BE2C (cell line): ENCODE data around the gene CDK6.

Source experiments
- DNase-seq: peaks from one replicate; pipeline ENCODE4 v3.0.0-alpha.2; 2020
- H3K27me3 ChIP-seq: fragments of 250-450 bp; sonication (Bioruptor Pico); 2 replicates; pipeline ENCODE4 v1.5.1; 2020; ENCODE audit warnings: mild to moderate bottlenecking
- H3K36me3 ChIP-seq: fragments of 250-450 bp; sonication (Bioruptor Pico); 2 replicates; pipeline ENCODE4 v1.5.1; 2020; ENCODE audit warnings: mild to moderate bottlenecking
- H3K4me1 ChIP-seq: fragments of 250-450 bp; sonication (Bioruptor Pico); 2 replicates; pipeline ENCODE4 v1.5.1; 2020
- H3K4me3 ChIP-seq: 2 replicates; pipeline ENCODE4 v1.5.1; 2011; ENCODE audit warnings: low read depth, low read length
- H3K9me3 ChIP-seq: fragments of 250-450 bp; sonication (Bioruptor Pico); 2 replicates; pipeline ENCODE4 v1.5.1; 2020
- TF ChIP-seq, protein P1 (sequence below): IDR thresholded peaks from 2 replicates; pipeline ENCODE4 v1.5.1; 2012; ENCODE audit warnings: mild to moderate bottlenecking, low read depth, low read length

The CDK6 gene

DNA sequence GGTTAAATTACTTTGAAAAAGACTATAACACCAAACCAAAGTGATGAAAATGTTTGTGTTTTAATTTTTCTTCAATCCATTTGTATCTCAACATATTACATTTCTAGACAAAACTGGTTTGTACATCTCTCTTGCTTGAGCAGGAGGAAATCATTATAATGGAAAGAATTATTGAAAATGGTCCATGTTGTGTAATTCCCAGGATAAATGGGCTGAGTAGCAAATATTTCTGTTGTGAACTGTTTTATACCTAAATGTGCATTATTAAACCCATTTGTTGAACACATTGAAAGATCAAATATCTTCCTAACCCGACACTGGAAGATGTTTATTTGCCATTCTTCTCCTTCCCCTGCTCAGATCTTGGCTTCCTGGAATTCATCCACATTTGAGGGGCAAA lies 14.1 kb upstream of the CDK6 start:
- Histone ChIP-seq H3K4me1 (no peaks in the 10 kb centered on the region), H3K36me3 (no peaks in the 10 kb centered on the region), H3K9me3 (no peaks in the 10 kb centered on the region), H3K27me3 (peaks cover 88% of the 10 kb centered on the region), H3K4me3 (no peak overlapping the region)
- DNase-seq = no peak
- TF ChIP-seq, protein P1, sequence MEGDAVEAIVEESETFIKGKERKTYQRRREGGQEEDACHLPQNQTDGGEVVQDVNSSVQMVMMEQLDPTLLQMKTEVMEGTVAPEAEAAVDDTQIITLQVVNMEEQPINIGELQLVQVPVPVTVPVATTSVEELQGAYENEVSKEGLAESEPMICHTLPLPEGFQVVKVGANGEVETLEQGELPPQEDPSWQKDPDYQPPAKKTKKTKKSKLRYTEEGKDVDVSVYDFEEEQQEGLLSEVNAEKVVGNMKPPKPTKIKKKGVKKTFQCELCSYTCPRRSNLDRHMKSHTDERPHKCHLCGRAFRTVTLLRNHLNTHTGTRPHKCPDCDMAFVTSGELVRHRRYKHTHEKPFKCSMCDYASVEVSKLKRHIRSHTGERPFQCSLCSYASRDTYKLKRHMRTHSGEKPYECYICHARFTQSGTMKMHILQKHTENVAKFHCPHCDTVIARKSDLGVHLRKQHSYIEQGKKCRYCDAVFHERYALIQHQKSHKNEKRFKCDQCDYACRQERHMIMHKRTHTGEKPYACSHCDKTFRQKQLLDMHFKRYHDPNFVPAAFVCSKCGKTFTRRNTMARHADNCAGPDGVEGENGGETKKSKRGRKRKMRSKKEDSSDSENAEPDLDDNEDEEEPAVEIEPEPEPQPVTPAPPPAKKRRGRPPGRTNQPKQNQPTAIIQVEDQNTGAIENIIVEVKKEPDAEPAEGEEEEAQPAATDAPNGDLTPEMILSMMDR = no peak

DNA sequence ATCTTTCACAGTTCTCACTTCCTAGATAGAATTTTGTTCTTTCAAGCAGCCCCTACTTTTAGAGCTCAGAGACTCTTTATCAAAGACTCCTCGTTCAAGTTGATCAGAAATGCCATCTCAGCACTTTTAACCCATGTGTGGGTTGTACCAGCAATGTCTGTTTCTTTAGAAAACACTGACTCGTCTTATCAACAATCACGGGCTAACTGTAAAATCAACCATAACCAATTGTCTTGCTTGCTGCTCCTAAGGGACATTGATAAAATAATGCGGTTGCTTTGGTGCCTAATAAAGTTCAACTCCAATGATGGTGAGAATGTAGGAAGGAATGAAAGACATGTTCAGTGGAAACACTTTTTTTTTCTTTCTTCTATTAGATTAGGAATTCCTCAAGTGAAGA lies 12.9 kb upstream of the CDK6 start:
- TF ChIP-seq, protein P1 = no peak
- H3K4me1 ChIP-seq = no peaks in the 10 kb centered on the region
- no peak for DNase-seq
- peaks cover 88% of the 10 kb centered on the region for H3K27me3 ChIP-seq
- H3K4me3 ChIP-seq = no peak overlapping the region
- H3K36me3 ChIP-seq = no peaks in the 10 kb centered on the region
- no peaks in the 10 kb centered on the region for H3K9me3 ChIP-seq

DNA sequence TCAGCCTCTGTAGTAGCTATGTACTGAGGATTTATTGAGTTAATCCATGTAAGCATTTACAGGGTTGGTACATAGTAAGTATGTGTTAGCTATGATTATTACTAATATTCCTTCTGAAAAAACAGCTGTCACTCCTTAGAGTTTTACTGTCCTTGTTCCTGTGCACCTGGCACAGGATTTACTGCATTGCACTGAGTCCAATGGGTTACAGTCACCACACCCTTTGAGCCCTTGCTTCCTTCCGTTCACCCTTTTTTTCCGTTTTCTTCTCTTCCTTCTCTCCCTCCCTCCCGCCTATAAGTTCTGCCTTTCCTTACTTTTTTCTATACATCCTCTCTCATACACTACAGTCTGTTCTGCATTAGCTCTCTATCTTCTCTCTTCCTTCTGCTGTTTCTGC lies 12.5 kb upstream of the CDK6 start:
- H3K27me3 ChIP-seq = peaks cover 83% of the 10 kb centered on the region
- H3K36me3 ChIP-seq = no peaks in the 10 kb centered on the region
- H3K9me3 ChIP-seq = no peaks in the 10 kb centered on the region
- TF ChIP-seq, protein P1 = no peak
- DNase-seq = no peak
- no peaks in the 10 kb centered on the region for H3K4me1 ChIP-seq
- no peak overlapping the region for H3K4me3 ChIP-seq

DNA sequence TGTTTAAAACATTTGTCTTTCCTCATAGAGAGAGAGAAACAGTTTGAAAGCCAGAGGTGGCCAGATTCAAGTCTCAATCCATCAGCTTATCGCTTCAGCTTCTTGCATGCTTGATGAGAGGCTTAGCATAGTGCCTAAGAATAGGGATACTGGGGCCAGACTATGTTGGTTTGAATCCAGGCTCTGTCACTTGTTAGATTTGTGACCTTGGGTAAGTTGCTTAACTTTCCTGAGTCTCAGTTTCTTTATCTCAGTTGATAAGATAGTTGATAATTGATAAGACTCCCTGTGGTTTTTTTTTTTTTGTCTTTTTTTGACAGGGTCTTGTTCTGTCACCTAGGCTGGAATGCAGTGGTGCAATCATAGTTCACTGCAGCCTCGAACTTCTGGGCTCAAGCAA lies 12.1 kb upstream of the CDK6 start:
- no peak for DNase-seq
- no peaks in the 10 kb centered on the region for H3K4me1 ChIP-seq
- TF ChIP-seq, protein P1 = no peak
- H3K4me3 ChIP-seq = no peak overlapping the region
- no peaks in the 10 kb centered on the region for H3K9me3 ChIP-seq
- no peaks in the 10 kb centered on the region for H3K36me3 ChIP-seq
- H3K27me3 ChIP-seq = peaks cover 83% of the 10 kb centered on the region

DNA sequence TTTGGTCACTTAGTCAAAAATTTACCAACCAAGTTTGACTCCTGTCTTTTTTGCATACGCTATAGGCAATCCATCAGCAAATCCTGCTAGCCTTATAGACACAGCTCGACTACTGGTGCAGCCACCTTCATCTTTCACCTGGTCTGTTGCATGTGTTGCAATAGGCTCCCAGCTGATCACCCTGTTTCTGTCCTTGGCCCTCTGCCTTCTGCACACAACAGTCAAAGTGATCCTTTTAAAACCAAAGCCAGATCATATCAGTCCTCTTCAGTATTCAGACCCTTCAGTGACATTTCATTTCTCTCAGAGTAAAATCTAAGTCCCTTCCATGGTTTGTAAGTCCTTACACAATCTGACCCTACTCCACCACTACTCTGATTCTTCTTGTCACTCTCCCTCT lies 10.9 kb upstream of the CDK6 start:
- H3K4me1 ChIP-seq = no peaks in the 10 kb centered on the region
- H3K36me3 ChIP-seq = no peaks in the 10 kb centered on the region
- TF ChIP-seq, protein P1 = no peak
- no peaks in the 10 kb centered on the region for H3K9me3 ChIP-seq
- no peak for DNase-seq
- peaks cover 83% of the 10 kb centered on the region for H3K27me3 ChIP-seq
- H3K4me3 ChIP-seq = no peak overlapping the region

DNA sequence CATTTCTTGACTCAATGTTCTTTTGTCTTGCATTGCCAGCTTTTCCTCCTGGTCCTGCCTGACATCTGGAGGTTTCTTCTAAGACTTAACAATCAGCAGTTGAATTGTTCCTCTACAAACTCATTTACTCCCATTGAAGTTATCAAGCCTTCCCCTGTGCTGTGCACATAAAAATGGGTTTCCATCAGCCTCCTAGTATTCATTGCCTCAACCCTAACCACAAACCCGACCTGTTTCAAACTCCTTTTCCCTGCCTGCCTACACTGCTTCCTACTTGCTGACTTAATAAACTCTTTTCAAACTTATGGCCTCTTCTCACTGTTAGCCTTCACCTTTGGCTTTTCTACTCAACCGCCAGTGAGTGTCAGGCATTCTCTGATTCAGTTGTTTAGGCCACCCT lies 9.4 kb upstream of the CDK6 start:
- DNase-seq = no peak
- TF ChIP-seq, protein P1 = no peak
- Histone ChIP-seq H3K9me3 (no peaks in the 10 kb centered on the region), H3K27me3 (peaks cover 83% of the 10 kb centered on the region), H3K36me3 (no peaks in the 10 kb centered on the region), H3K4me1 (no peaks in the 10 kb centered on the region), H3K4me3 (no peak overlapping the region)
